ENCODE measurements around the gene STAB1.

STAB1 gene

DNA sequence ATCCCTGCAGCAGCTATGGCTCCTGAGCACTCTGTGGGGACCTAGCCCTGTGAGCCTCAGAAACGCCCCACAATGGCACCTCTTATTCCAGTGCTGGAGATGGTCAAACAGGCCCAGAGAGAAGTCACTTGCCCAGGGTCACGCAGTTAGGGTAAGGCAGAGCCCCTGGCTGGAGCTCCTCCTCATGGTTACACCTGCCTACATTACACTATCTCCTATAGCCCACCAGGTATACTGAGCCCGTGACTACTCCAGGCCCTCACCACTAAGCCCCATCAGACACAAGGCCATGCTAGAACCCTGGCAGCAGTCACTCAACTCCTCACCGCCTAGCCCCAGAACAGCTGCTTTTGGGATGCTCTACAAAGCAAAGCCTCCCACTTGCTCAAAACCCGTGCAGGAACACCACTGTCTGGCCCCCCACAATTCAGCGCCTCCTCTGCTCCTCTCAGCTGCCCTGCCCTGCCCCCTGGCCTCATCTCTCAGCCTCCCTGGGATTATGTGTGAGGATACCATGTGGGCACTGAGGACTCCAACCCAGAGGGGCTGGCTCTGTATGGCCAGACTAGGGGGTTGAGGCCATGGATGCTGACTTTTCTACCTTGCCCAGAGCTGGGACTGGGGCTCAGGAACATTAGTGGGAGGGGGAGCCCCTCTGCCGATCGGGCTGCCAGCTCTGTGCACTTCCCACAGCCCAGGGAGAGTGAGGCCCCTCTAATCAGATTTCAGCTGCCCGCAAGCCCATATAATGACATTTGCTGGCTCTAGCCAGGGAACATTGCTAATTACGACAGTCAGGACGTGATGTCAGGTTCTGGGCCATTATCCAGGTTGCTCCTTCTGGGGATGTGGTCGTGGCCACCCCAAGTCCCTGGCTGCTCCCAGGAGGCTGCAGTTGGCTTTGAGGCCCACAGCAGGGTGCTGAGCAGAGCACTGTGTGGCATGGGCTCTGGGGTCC lies 34.5 kb downstream of the STAB1 start:
- H3K9me3 Mint-ChIP-seq, result no peaks in the 10 kb centered on the region
- H3K36me3 Mint-ChIP-seq, result no peaks in the 10 kb centered on the region
- H3K27ac Mint-ChIP-seq, result no peak overlapping the region
- H3K4me3 Mint-ChIP-seq, result no peak overlapping the region
- peaks cover 14% of the 10 kb centered on the region for H3K4me1 Mint-ChIP-seq
- ATAC-seq, result no peak
- H3K27me3 Mint-ChIP-seq, result no peaks in the 10 kb centered on the region

GRCh38 chr3:52530918-52531826 lies 36.0 kb downstream of the STAB1 start:
- H3K4me3 Mint-ChIP-seq, result no peak overlapping the region
- ATAC-seq, result no peak

GRCh38 chr3:52531860-52532516 lies 36.9 kb downstream of the STAB1 start:
- peak overlapping the region; percentile 64 for H3K27ac Mint-ChIP-seq
- no peak overlapping the region for H3K4me3 Mint-ChIP-seq

More at GRCh38 chr3:52530918-52531826, 36.0 kb downstream of the STAB1 start:
- H3K36me3 Mint-ChIP-seq, result no peaks in the 10 kb centered on the region
- no peaks in the 10 kb centered on the region for H3K9me3 Mint-ChIP-seq
- peaks cover 20% of the 10 kb centered on the region for H3K4me1 Mint-ChIP-seq
- H3K27me3 Mint-ChIP-seq, result no peaks in the 10 kb centered on the region
- no peak overlapping the region for H3K27ac Mint-ChIP-seq

DNA sequence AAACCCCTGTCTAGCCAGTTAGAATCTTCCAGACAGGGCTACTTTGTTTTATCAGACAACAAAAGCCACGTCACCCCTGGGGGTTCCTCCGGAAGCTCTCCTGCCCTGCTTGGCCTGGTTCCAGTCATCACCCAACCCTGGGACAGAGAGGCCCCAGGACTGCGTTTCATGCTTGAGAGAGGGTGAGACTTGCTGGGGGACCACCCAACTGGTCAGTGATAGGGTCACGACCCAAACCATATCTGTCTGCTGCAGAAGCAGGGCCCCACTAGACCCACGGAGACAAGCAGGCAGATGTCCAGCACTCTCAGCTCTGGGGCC lies 37.3 kb downstream of the STAB1 start:
- Mint-ChIP-seq H3K4me3 (peak overlapping the region; percentile 73), H3K27ac (peak overlapping the region; percentile 64), H3K4me1 (peaks cover 32% of the 10 kb centered on the region), H3K36me3 (peaks cover 2% of the 10 kb centered on the region), H3K9me3 (no peaks in the 10 kb centered on the region), H3K27me3 (no peaks in the 10 kb centered on the region)
- no peak for ATAC-seq

More at GRCh38 chr3:52531860-52532516, 36.9 kb downstream of the STAB1 start:
- ATAC-seq, result no peak
- Mint-ChIP-seq H3K9me3 (no peaks in the 10 kb centered on the region), H3K4me1 (peaks cover 27% of the 10 kb centered on the region), H3K27me3 (no peaks in the 10 kb centered on the region), H3K36me3 (no peaks in the 10 kb centered on the region)

DNA sequence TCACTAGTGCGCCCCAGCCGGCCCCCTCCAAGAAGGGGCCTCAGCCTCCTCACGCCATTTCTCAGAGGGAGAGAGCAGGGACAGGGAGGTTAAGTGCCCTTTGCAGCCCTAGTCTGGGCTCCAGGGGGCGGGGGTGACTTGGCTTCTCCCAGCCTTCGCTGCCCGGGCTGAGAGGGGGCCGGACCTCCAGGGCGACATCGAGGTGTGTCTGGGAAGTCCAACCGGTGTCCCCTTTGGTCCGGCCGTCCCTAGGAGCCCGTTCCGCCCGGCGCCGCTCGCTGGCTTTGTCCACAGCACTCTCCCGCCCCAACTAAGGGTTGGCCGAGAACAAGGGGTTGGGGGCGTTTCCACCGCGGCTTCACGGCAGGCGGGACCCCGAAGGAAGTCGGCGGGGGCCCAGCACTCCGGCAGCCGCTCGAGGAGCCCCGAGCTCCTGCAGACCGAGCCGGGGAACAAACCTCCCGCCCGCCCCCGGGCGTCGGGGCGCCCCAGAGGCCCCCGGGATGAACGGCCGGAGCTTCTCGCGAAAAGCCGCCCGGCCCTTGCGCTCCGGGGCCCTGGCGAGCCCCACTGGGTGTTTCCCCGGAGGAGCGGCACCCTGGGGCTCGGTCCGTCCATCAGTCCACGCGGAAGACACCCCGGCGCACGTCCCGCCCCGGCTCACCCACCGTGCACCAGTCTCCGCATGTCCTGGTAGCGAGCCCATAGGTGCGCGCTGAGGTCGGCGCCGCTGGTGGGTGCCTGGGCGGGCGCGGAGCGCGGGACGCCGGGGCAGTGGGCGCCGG lies 37.9 kb downstream of the STAB1 start:
- ATAC-seq, result no peak
- peak overlapping the region; percentile 73 for H3K4me3 Mint-ChIP-seq
- H3K4me1 Mint-ChIP-seq, result peaks cover 37% of the 10 kb centered on the region
- no peaks in the 10 kb centered on the region for H3K27me3 Mint-ChIP-seq
- H3K36me3 Mint-ChIP-seq, result peaks cover 7% of the 10 kb centered on the region
- H3K27ac Mint-ChIP-seq, result peak overlapping the region; percentile 64
- no peaks in the 10 kb centered on the region for H3K9me3 Mint-ChIP-seq

GRCh38 chr3:52533623-52534280 lies 38.6 kb downstream of the STAB1 start, which contains the start of gene NT5DC2:
Gene NT5DC2, minus strand, starts transcription at chr3:52533857. Its CDS starts 120 bp downstream, at chr3:52533737.
- Mint-ChIP-seq H3K27me3 (no peaks in the 10 kb centered on the region), H3K9me3 (no peaks in the 10 kb centered on the region), H3K27ac (peak within 1 kb of the TSS; percentile 64), H3K4me1 (peaks cover 45% of the 10 kb centered on the region), H3K4me3 (peak within 1 kb of the TSS; percentile 77), H3K36me3 (peaks cover 12% of the 10 kb centered on the region)
- ATAC-seq, result peak; percentile 55

GRCh38 chr3:52534281-52535183 lies 39.4 kb downstream of the STAB1 start:
- Mint-ChIP-seq H3K9me3 (no peaks in the 10 kb centered on the region), H3K36me3 (peaks cover 19% of the 10 kb centered on the region), H3K4me3 (peak overlapping the region; percentile 77), H3K27me3 (no peaks in the 10 kb centered on the region), H3K4me1 (peaks cover 52% of the 10 kb centered on the region), H3K27ac (peak overlapping the region; percentile 41)
- ATAC-seq, result no peak

- Mint-ChIP-seq H3K9me3 (no peaks in the 10 kb centered on the region), H3K4me1 (peaks cover 58% of the 10 kb centered on the region), H3K36me3 (peaks cover 19% of the 10 kb centered on the region), H3K27ac (peak overlapping the region; percentile 99), H3K4me3 (peak overlapping the region; percentile 97), H3K27me3 (no peaks in the 10 kb centered on the region)
- ATAC-seq, result no peak
Observed at GRCh38 chr3:52535411-52536111, 40.4 kb downstream of the STAB1 start.

GRCh38 chr3:52536112-52536368 lies 40.9 kb downstream of the STAB1 start:
- peaks cover 19% of the 10 kb centered on the region for H3K36me3 Mint-ChIP-seq
- H3K4me1 Mint-ChIP-seq, result peaks cover 58% of the 10 kb centered on the region
- H3K9me3 Mint-ChIP-seq, result no peaks in the 10 kb centered on the region
- H3K4me3 Mint-ChIP-seq, result peak overlapping the region; percentile 97
- H3K27ac Mint-ChIP-seq, result peak overlapping the region; percentile 99
- no peak for ATAC-seq
- no peaks in the 10 kb centered on the region for H3K27me3 Mint-ChIP-seq

- ATAC-seq, result peak; percentile 97
- peak within 1 kb of the TSS; percentile 99 for H3K27ac Mint-ChIP-seq
- H3K9me3 Mint-ChIP-seq, result no peaks in the 10 kb centered on the region
- peaks cover 20% of the 10 kb centered on the region for H3K36me3 Mint-ChIP-seq
- H3K27me3 Mint-ChIP-seq, result no peaks in the 10 kb centered on the region
- H3K4me3 Mint-ChIP-seq, result peak within 1 kb of the TSS; percentile 97
- H3K4me1 Mint-ChIP-seq, result peaks cover 58% of the 10 kb centered on the region
Observed at GRCh38 chr3:52536369-52537164, 41.4 kb downstream of the STAB1 start, which contains the start of gene UQCC5. Gene UQCC5, plus strand, starts transcription at chr3:52536605. Its CDS starts 151 bp downstream, at chr3:52536756.

GRCh38 chr3:52537165-52537620 lies 42.1 kb downstream of the STAB1 start:
- H3K36me3 Mint-ChIP-seq, result peaks cover 26% of the 10 kb centered on the region
- no peaks in the 10 kb centered on the region for H3K9me3 Mint-ChIP-seq
- peak overlapping the region; percentile 99 for H3K27ac Mint-ChIP-seq
- no peak for ATAC-seq
- H3K27me3 Mint-ChIP-seq, result no peaks in the 10 kb centered on the region
- H3K4me3 Mint-ChIP-seq, result peak overlapping the region; percentile 97
- peaks cover 58% of the 10 kb centered on the region for H3K4me1 Mint-ChIP-seq

Measured in stimulated activated memory B cell treated with anti-CD40 and anti-IgM and Interleukin-4, amounts not matched to agents 10 μg/mL and 1 μg/mL and 100 μg/mL, for 72 hours (primary cell).